Tibial artery (tissue), 4 donors: ENCODE measurements around the gene PCNT.
"Not testable (repeated sequence)": the region's sequence is repeated elsewhere in the genome, so short reads cannot be mapped to it uniquely, and the experiment has no call there.

ENCODE experiments used
- DNase-seq, 2 donors: peaks; one replicate each; pipeline ENCODE4 v3.0.0-alpha.2; 2019
- H3K27ac ChIP-seq, 2 donors: fragments of 200-600 bp; sonication (generic) in 1 of 2; 1 replicate in 1 of 2; 2 replicates in 1 of 2; pipeline ENCODE4 v1.5.1; 2018 to 2019; ENCODE audit warnings: mild to moderate bottlenecking in 1 of 2
- H3K27me3 ChIP-seq, 2 donors: fragments of 200-600 bp; sonication (generic) in 1 of 2; one replicate each; pipeline versions ENCODE4 v1.5.1 to v1.6.0; 2016 to 2019
- H3K36me3 ChIP-seq, 3 donors: fragments of 200-600 bp; sonication (generic) in 2 of 3; one replicate each; pipeline ENCODE4 v1.5.1; 2016 to 2019; ENCODE audit warnings: mild to moderate bottlenecking in 2 of 3
- H3K4me1 ChIP-seq, 4 donors: fragments of 200-600 bp; sonication (generic) in 2 of 4; 1 replicate in 3 of 4; 2 replicates in 1 of 4; pipeline ENCODE4 v1.5.1; 2016 to 2019
- H3K4me3 ChIP-seq, 2 donors: fragments of 200-600 bp; sonication (generic) in 1 of 2; 1 replicate in 1 of 2; 2 replicates in 1 of 2; pipeline ENCODE4 v1.5.1; 2018 to 2019; ENCODE audit warnings: mild to moderate bottlenecking in 2 of 2
- H3K9me3 ChIP-seq, 3 donors: fragments of 200-600 bp; sonication (generic) in 1 of 3; one replicate each; pipeline ENCODE4 v1.5.1; 2016 to 2019
- CTCF ChIP-seq, 2 experiments: fragments of 200-600 bp in 1 of 2; fragments of 450-650 bp in 1 of 2; IDR thresholded peaks; one replicate each; pipeline ENCODE4 v1.5.1; 2017 to 2019; ENCODE audit warnings: antibody characterized with exemption in 2 of 2, mild to moderate bottlenecking in 1 of 2, moderate library complexity in 1 of 2
- intact Hi-C: fragments of 100-400 bp; cut with DNase I; formaldehyde crosslinking; loops from one replicate; pipeline ENCODE4 v1.15.0; 2023; ENCODE audit warnings: low total_unique reads

The PCNT gene

GRCh38 chr21:46461909-46462308, 138.0 kb downstream of the PCNT start:
- H3K27ac ChIP-seq: no peak overlapping the region
- DNase-seq: no peak
- H3K4me1 ChIP-seq: peaks cover 0 to 20% (median 16%) of the 10 kb centered on the region in 4 donors
- no peaks in the 10 kb centered on the region for H3K9me3 ChIP-seq
- H3K4me3 ChIP-seq: no peak overlapping the region
- no peak for TF ChIP-seq CTCF (IDR thresholded peaks at IDR 0.05)
- H3K36me3 ChIP-seq: peaks cover 0 to 5% (median 0%) of the 10 kb centered on the region in 3 donors
- no peaks in the 10 kb centered on the region for H3K27me3 ChIP-seq
- intact Hi-C loops: no loop called here

GRCh38 chr21:46465153-46465552, 141.2 kb downstream of the PCNT start:
- H3K27me3 ChIP-seq, H3K4me3 ChIP-seq, H3K27ac ChIP-seq, intact Hi-C loops, H3K4me1 ChIP-seq, DNase-seq, H3K9me3 ChIP-seq: not testable (repeated sequence)
- H3K36me3 ChIP-seq: peaks cover 0 to 12% (median 0%) of the 10 kb centered on the region in 3 donors

- intact Hi-C loops: no loop called here
- Histone ChIP-seq H3K4me1 (peaks cover 0 to 7% (median 0%) of the 10 kb centered on the region in 4 donors), H3K27ac (no peak overlapping the region), H3K27me3 (no peaks in the 10 kb centered on the region), H3K9me3 (no peaks in the 10 kb centered on the region), H3K36me3 (peaks cover 0 to 12% (median 0%) of the 10 kb centered on the region in 3 donors), H3K4me3 (no peak overlapping the region)
- TF ChIP-seq CTCF (IDR thresholded peaks at IDR 0.05): no peak
- DNase-seq: no peak
Observed at GRCh38 chr21:46465651-46466050, 141.7 kb downstream of the PCNT start.

GRCh38 chr21:46468108-46468774, 144.3 kb downstream of the PCNT start:
- Histone ChIP-seq H3K4me3 (no peak overlapping the region), H3K36me3 (peaks cover 0 to 12% (median 0%) of the 10 kb centered on the region in 3 donors), H3K4me1 (no peaks in the 10 kb centered on the region), H3K27me3 (no peaks in the 10 kb centered on the region), H3K9me3 (no peaks in the 10 kb centered on the region), H3K27ac (no peak overlapping the region)
- TF ChIP-seq CTCF (IDR thresholded peaks at IDR 0.05): no peak
- intact Hi-C loops: no loop called here
- no peak for DNase-seq

GRCh38 chr21:46469275-46469674, 145.3 kb downstream of the PCNT start:
- no peak for TF ChIP-seq CTCF (IDR thresholded peaks at IDR 0.05)
- Histone ChIP-seq H3K27ac (no peak overlapping the region), H3K36me3 (peaks cover 0 to 8% (median 0%) of the 10 kb centered on the region in 3 donors), H3K4me1 (no peaks in the 10 kb centered on the region), H3K4me3 (no peak overlapping the region), H3K27me3 (no peaks in the 10 kb centered on the region), H3K9me3 (no peaks in the 10 kb centered on the region)
- intact Hi-C loops: no loop called here
- no peak for DNase-seq

- intact Hi-C loops: no loop called here
- no peak overlapping the region for H3K4me3 ChIP-seq
- no peak for DNase-seq
- no peaks in the 10 kb centered on the region for H3K9me3 ChIP-seq
- no peak for TF ChIP-seq CTCF (IDR thresholded peaks at IDR 0.05)
- peaks cover 0 to 8% (median 0%) of the 10 kb centered on the region in 3 donors for H3K36me3 ChIP-seq
- no peaks in the 10 kb centered on the region for H3K27me3 ChIP-seq
- no peaks in the 10 kb centered on the region for H3K4me1 ChIP-seq
- no peak overlapping the region for H3K27ac ChIP-seq
Observed at GRCh38 chr21:46471514-46471913, 147.6 kb downstream of the PCNT start.
